Measurements from ENCODE around the gene HYKK.
"Not testable (repeated sequence)": the region's sequence is repeated elsewhere in the genome, so short reads cannot be mapped to it uniquely, and the experiment has no call there.

HYKK gene

GRCh38 chr15:78506971-78507830, at the start of gene HYKK:
Gene HYKK (plus strand): TSS chr15:78507577. CDS start chr15:78513089, 5,512 bp downstream.
- DNase-seq (ENCODE audit: low read depth in 2 of 2, low spot score in 1 of 2) = peak; percentile 23

DNA sequence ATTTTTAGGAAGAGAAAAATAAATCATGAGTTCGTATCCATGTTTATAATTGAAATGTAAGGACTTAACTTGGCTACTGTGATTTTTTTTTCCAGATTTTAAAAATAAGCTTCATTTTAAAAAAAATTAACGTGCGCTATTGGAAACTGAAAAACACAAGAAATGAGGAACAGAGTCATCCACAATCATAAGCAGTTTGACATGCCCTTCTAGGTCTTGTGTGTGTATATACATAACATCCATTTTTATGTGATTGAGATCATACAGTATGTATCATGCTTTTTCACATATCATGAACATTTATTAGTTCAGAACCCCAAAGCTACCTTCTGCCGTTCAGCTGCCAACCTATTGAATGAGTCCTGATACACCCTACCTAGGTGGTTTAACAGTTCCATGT, 46.6 kb upstream of the HYKK start:
- DNase-seq (ENCODE audit: low read depth in 2 of 2, low spot score in 1 of 2) = no peak

- no peak for DNase-seq (ENCODE audit: low read depth in 2 of 2, low spot score in 1 of 2)
Measured at GRCh38 chr15:78461171-78461888, 46.0 kb upstream of the HYKK start.

DNA sequence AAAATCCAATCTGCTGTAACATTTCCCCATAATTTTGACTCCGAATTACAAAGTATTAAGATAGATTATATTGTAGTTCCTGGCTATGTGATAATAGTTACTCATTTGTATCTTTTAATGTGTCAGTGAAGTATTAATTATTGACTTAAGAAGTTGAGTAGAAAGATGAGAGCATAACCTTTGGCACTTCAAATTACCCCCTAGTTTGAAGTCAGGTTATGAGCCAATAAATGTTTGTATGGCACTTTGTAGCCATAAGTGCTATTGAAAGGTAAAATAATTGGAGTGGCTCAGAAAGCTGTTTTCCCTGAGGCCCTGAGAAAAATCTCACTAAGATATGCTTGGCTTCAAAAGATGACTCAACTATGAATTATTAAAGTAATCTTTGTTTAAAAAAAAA, 38.3 kb upstream of the HYKK start:
- no peak for DNase-seq (ENCODE audit: low read depth in 2 of 2, low spot score in 1 of 2)

GRCh38 chr15:78477295-78477694, 30.1 kb upstream of the HYKK start:
- DNase-seq (ENCODE audit: low read depth in 2 of 2, low spot score in 1 of 2) = no peak

DNA sequence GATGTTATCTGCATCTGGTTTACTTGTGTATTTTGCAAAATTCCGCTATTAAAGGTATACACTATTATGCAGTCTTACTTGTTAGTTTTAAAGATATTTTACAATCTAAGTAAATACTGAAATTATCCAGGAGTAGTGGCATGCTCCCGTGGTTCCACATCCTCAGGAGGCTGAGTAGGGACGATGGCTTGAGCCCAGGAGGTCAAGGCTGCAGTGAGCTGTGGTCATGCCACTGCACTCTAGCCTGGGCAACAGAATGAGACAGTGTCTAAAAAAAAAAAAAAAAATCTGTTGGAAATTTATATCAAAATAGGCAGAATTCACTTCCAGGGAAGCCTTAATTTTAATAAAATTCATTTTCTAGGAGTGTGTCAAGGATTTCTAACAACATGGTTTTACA, 27.7 kb upstream of the HYKK start:
- no peak for DNase-seq (ENCODE audit: low read depth in 2 of 2, low spot score in 1 of 2)

- no peak for DNase-seq (ENCODE audit: low read depth in 2 of 2, low spot score in 1 of 2)
Measured at GRCh38 chr15:78481917-78482316, 25.5 kb upstream of the HYKK start.

- no peak for DNase-seq (ENCODE audit: low read depth in 2 of 2, low spot score in 1 of 2)
Measured at GRCh38 chr15:78492872-78493271, 14.5 kb upstream of the HYKK start.

- no peak for DNase-seq (ENCODE audit: low read depth in 2 of 2, low spot score in 1 of 2)
Measured at GRCh38 chr15:78501857-78502256, 5.5 kb upstream of the HYKK start.

DNA sequence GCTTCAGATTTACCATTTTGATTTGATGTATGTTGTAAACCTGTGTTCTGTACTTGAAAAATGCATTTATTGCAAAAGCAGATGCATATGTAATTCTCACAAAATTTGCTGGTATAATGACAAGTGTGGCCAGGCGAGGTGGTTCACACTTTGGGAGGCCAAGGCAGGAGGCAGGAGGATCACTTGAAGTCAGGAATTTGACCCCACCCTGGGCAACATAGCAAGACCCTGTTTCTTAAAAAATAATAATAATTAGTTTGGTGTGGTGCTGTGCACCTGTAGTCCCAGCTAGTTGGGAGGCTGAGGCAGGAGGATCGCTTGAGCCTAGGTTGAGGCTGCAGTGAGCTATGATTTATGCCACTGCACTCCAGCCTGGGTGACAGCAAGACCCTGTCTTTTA, 4.7 kb upstream of the HYKK start:
- DNase-seq (ENCODE audit: low read depth in 2 of 2, low spot score in 1 of 2) = no peak

GRCh38 chr15:78507831-78508160, 419 bp downstream of the HYKK start:
- DNase-seq (ENCODE audit: low read depth in 2 of 2, low spot score in 1 of 2) = no peak

GRCh38 chr15:78508272-78508671, 895 bp downstream of the HYKK start:
- no peak for DNase-seq (ENCODE audit: low read depth in 2 of 2, low spot score in 1 of 2)

- no peak for DNase-seq (ENCODE audit: low read depth in 2 of 2, low spot score in 1 of 2)
Measured at GRCh38 chr15:78509726-78510312, 2.4 kb downstream of the HYKK start.

GRCh38 chr15:78520035-78520434, 12.7 kb downstream of the HYKK start:
- DNase-seq (ENCODE audit: low read depth in 2 of 2, low spot score in 1 of 2) = not testable (repeated sequence)

GRCh38 chr15:78524230-78524629, 16.9 kb downstream of the HYKK start:
- DNase-seq (ENCODE audit: low read depth in 2 of 2, low spot score in 1 of 2) = no peak

DNA sequence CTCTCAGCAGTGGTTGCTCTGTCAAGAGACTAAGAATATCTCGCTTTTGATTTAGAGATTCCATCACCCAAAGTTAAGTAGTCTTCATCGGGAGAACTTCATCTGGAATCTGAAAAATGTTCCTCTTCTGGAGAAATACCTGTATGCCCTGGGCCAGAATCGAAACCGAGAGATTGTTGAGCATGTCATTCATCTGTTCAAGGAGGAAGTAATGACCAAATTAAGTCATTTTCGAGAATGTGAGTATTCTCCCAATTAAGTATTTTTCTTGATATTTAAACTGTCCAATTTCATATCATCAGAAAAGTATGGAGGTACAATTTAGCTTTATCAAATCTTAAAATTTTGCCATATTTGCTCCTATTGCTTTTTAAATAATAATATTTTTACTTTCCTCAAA, 19.9 kb downstream of the HYKK start:
- no peak for DNase-seq (ENCODE audit: low read depth in 2 of 2, low spot score in 1 of 2)

- DNase-seq (ENCODE audit: low read depth in 2 of 2, low spot score in 1 of 2) = no peak
Measured at GRCh38 chr15:78533331-78533730, 26.0 kb downstream of the HYKK start.

DNA sequence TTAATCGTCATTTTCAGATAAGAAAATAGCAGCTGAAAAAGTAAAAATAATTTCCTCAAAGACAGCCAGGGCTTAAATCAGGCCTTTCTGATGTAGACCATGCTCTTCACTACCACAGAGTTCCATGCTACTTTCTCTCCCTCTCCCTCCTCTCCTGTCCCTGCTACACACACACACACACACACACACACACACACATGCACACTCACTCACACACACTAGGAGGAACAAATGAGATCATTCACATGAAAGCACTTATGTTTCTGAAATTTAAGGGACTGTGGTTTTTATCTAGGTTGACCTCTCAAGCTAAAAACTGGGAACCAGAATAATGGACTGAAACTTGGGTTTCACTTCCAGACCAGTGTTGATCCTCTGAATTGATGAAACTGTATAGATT, 28.8 kb downstream of the HYKK start:
- no peak for DNase-seq (ENCODE audit: low read depth in 2 of 2, low spot score in 1 of 2)

DNA sequence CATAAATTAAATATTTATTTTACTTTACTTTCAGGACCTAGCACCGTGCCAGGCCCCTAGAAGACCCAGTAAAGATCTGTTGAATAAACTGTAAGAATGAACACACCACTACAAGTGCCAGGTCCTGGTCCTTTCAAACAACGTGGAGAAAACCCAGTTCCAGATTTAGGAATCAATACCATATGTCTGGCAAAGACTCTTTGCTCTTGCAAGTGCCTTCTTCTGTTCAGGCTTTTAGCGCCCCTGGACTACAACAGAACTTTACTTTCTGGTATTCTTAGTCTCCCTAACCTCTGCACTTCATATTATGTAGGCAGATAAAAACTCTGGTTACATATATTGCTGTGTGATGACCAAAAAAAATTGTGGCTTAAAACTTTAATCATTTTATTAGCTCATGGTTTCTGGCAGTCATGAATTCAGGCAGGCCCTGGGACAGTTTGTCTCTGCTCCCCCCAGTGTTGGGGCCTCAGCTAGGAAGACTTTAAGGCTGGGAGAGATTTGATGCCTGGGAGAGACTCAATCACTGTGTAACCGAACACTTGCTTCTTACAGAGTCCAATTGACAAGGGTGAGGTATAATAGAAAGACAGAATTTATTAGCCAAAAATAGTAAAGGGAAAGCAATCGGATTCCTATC, 30.0 kb downstream of the HYKK start:
- no peak for DNase-seq (ENCODE audit: low read depth in 2 of 2, low spot score in 1 of 2)

DNA sequence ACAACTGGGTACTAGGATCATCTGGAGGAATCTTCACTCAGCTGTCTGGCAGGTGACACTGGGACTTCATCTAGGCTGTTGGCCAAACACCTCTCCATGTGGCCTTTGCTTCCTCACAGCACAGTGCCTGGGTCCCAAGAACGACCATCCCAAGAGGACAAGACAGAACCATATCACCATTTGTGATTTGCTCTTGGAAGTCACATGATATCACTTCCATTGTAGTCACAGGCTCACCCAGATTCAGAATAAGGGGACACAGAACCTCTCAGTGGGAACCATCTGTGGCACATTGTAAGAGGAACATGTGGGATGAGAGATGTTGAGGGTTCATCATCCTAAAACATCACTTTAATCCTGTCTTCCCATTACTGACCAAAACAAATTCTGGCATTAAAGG, 31.0 kb downstream of the HYKK start:
- DNase-seq (ENCODE audit: low read depth in 2 of 2, low spot score in 1 of 2) = no peak

- DNase-seq (ENCODE audit: low read depth in 2 of 2, low spot score in 1 of 2) = not testable (repeated sequence)
Measured at GRCh38 chr15:78539464-78540140, 32.2 kb downstream of the HYKK start.

Measured in stimulated activated CD8-positive, alpha-beta memory T cell treated with anti-CD3 and anti-CD28 coated beads, Interleukin-4, amount 100 ng/mL, for 1 hour (primary cell).